H1 (cell line): ENCODE measurements around the gene TM4SF1. TPM values are rescaled to one million over a fixed set of nuclear protein-coding genes. Genes with fewer than 3 reads are reported as not detected.

Experiments used
- CTCF ChIA-PET: fragments of 300-600 bp; sonication (Branson Sonifier 250); formaldehyde crosslinking; loops from one replicate; lab custom pipeline; 2021; ENCODE audit not compliant: partially characterized antibody; lab: Charles Lee
- POLR2A ChIA-PET: fragments of 300-600 bp; sonication (Branson Sonifier 250); formaldehyde crosslinking; loops from one replicate; lab custom pipeline; 2021; ENCODE audit warnings: inconsistent platforms; ENCODE audit not compliant: partially characterized antibody; lab: Charles Lee
- DNase-seq, 2 experiments: peaks; one replicate each; pipeline versions ENCODE4 v3.0.0 to v3.0.0-alpha.2; 2010 to 2022; ENCODE audit warnings: low spot score in 2 of 2, low read depth in 1 of 2, mixed read lengths in 1 of 2
- FAIRE-seq: peaks from 2 replicates; lab custom pipeline; 2011; peaks lifted over from hg19 to GRCh38; lab: Jason Lieb, UNC
- H2AFZ ChIP-seq: 2 replicates; pipeline ENCODE4 v1.8.1; 2012; ENCODE audit warnings: low read length, inconsistent platforms
- H2AK5ac ChIP-seq: 2 replicates; pipeline ENCODE4 v1.6.1; 2013; ENCODE audit warnings: low read depth, low read length
- H2BK120ac ChIP-seq: replicated peaks from 2 replicates; pipeline ENCODE3; 2013; ENCODE audit warnings: low read depth, low read length, inconsistent platforms
- H2BK12ac ChIP-seq: 2 replicates; pipeline ENCODE4 v1.6.1; 2013; ENCODE audit warnings: low read depth, low read length
- H2BK15ac ChIP-seq: 2 replicates; pipeline ENCODE4 v1.6.1; 2013; ENCODE audit warnings: low read length
- H2BK20ac ChIP-seq: 2 replicates; pipeline ENCODE4 v1.6.1; 2013; ENCODE audit warnings: low read length
- H2BK5ac ChIP-seq: 2 replicates; pipeline ENCODE4 v1.6.1; 2013; ENCODE audit warnings: low read depth, low read length
- H3K14ac ChIP-seq: 2 replicates; pipeline ENCODE4 v1.6.1; 2013; ENCODE audit warnings: inconsistent platforms; ENCODE audit not compliant: insufficient read length
- H3K18ac ChIP-seq: 2 replicates; pipeline ENCODE4 v1.6.1; 2013; ENCODE audit warnings: low read length; ENCODE audit errors: extremely low read depth
- H3K23ac ChIP-seq: 2 replicates; pipeline ENCODE4 v1.6.1; 2013; ENCODE audit warnings: inconsistent platforms; ENCODE audit not compliant: insufficient read length
- H3K23me2 ChIP-seq: 2 replicates; pipeline ENCODE4 v1.6.1; 2013; ENCODE audit warnings: low read depth, low read length
- H3K27ac ChIP-seq: 2 replicates; pipeline ENCODE4 v1.6.1; 2011; ENCODE audit warnings: low read depth, low read length, inconsistent platforms
- H3K27me3 ChIP-seq, 4 experiments: replicated peaks in 1 of 4; 1 replicate in 1 of 4; 2 replicates in 3 of 4; pipeline versions ENCODE4 v1.6.1 to v1.8.1; 2011 to 2013; ENCODE audit warnings: low read length in 3 of 4, mild to moderate bottlenecking in 3 of 4, inconsistent platforms in 2 of 4, mixed read lengths in 2 of 4, moderate library complexity in 1 of 4; ENCODE audit not compliant: control insufficient read depth in 3 of 4, insufficient read depth in 3 of 4; ENCODE audit errors: extremely low read depth in 1 of 4
- H3K36me3 ChIP-seq, 4 experiments: 2 replicates each; pipeline versions ENCODE4 v1.6.1 to v1.8.1; 2011 to 2013; ENCODE audit warnings: mild to moderate bottlenecking in 4 of 4, low read length in 3 of 4, moderate library complexity in 2 of 4, control low read depth in 1 of 4, inconsistent platforms in 1 of 4; ENCODE audit not compliant: insufficient read depth in 4 of 4, control insufficient read depth in 2 of 4
- H3K4ac ChIP-seq: replicated peaks from 2 replicates; pipeline ENCODE3; 2013; ENCODE audit warnings: low read length, low read depth, mixed read lengths, inconsistent platforms; ENCODE audit not compliant: insufficient read length
- H3K4me1 ChIP-seq, 4 experiments: replicated peaks in 1 of 4; 1 replicate in 1 of 4; 2 replicates in 3 of 4; pipeline versions ENCODE4 v1.6.1 to v1.8.1; 2011 to 2013; ENCODE audit warnings: low read length in 3 of 4, inconsistent platforms in 2 of 4, mixed read lengths in 1 of 4; ENCODE audit not compliant: insufficient read depth in 4 of 4, control insufficient read depth in 3 of 4
- H3K4me2 ChIP-seq, 2 experiments: 2 replicates each; pipeline versions ENCODE4 v1.6.1 to v1.8.1; 2011 to 2013; ENCODE audit warnings: low read depth in 2 of 2, low read length in 2 of 2, control low read depth in 1 of 2, inconsistent platforms in 1 of 2, mild to moderate bottlenecking in 1 of 2; ENCODE audit not compliant: insufficient read depth in 1 of 2
- H3K4me3 ChIP-seq, 4 experiments: fragments of 200-600, 300-600 bp in 1 of 4; sonication (generic), shearing (Covaris generic), sonication (Bioruptor Twin) in 1 of 4; 2 replicates each; pipeline versions ENCODE4 v1.5.1 to v1.8.1; 2011 to 2016; ENCODE audit warnings: low read length in 4 of 4, low read depth in 3 of 4, control low read depth in 2 of 4, inconsistent platforms in 2 of 4, mild to moderate bottlenecking in 2 of 4, mixed read lengths in 1 of 4, moderate library complexity in 1 of 4; ENCODE audit not compliant: insufficient read depth in 2 of 4; ENCODE audit errors: extremely low read depth in 1 of 4
- H3K56ac ChIP-seq: replicated peaks from 2 replicates; pipeline ENCODE3; 2013; ENCODE audit warnings: low read depth, mild to moderate bottlenecking, mixed read lengths, low read length, inconsistent platforms; ENCODE audit not compliant: insufficient read length
- H3K79me1 ChIP-seq: 2 replicates; pipeline ENCODE4 v1.6.1; 2013; ENCODE audit warnings: low read depth, low read length, control low read depth
- H3K79me2 ChIP-seq, 2 experiments: 2 replicates each; pipeline versions ENCODE4 v1.6.1 to v1.8.1; 2012 to 2013; ENCODE audit warnings: low read length in 2 of 2, mild to moderate bottlenecking in 2 of 2, inconsistent platforms in 1 of 2; ENCODE audit not compliant: insufficient read depth in 2 of 2, control insufficient read depth in 1 of 2
- H3K9ac ChIP-seq, 4 experiments: replicated peaks in 1 of 4; 1 replicate in 1 of 4; 2 replicates in 3 of 4; pipeline versions ENCODE4 v1.6.1 to v1.8.1; 2011 to 2013; ENCODE audit warnings: low read depth in 3 of 4, low read length in 3 of 4, control low read depth in 2 of 4, mild to moderate bottlenecking in 2 of 4, moderate library complexity in 2 of 4, inconsistent platforms in 1 of 4; ENCODE audit errors: extremely low read depth in 1 of 4
- H3K9me3 ChIP-seq, 2 experiments: 2 replicates each; pipeline versions ENCODE4 v1.6.1 to v1.8.1; 2012 to 2013; ENCODE audit warnings: mild to moderate bottlenecking in 2 of 2, moderate library complexity in 2 of 2, control low read depth in 1 of 2, inconsistent platforms in 1 of 2, low read depth in 1 of 2, low read length in 1 of 2, mixed read lengths in 1 of 2; ENCODE audit not compliant: insufficient read depth in 2 of 2
- H4K20me1 ChIP-seq, 2 experiments: replicated peaks in 1 of 2; 2 replicates each; pipeline versions ENCODE3 to v1.8.1; 2011 to 2013; ENCODE audit warnings: inconsistent platforms in 2 of 2, low read length in 2 of 2, mild to moderate bottlenecking in 1 of 2; ENCODE audit not compliant: insufficient read depth in 2 of 2, control insufficient read depth in 1 of 2
- H4K5ac ChIP-seq: 2 replicates; pipeline ENCODE4 v1.6.1; 2013; ENCODE audit warnings: low read length, low read depth, mixed read lengths, inconsistent platforms; ENCODE audit not compliant: insufficient read length
- H4K8ac ChIP-seq: 2 replicates; pipeline ENCODE4 v1.8.0; 2013; ENCODE audit warnings: mild to moderate bottlenecking, moderate library complexity, low read length, inconsistent platforms; ENCODE audit not compliant: insufficient read depth; ENCODE audit errors: extremely low read depth
- H4K91ac ChIP-seq: replicated peaks from 2 replicates; pipeline ENCODE3; 2013; ENCODE audit warnings: low read length, mixed read lengths, inconsistent platforms; ENCODE audit not compliant: insufficient read length
- ASH2L ChIP-seq: fragments of 200-600, 300-600 bp; sonication (generic); IDR thresholded peaks from one replicate; pipeline ENCODE4 v1.7.1; 2017; ENCODE audit warnings: low read length
- GABPA ChIP-seq: IDR thresholded peaks from 2 replicates; pipeline ENCODE4 v1.6.1; 2011; ENCODE audit warnings: mild to moderate bottlenecking, low read length, moderate library complexity, borderline replicate concordance; ENCODE audit not compliant: insufficient read depth
- GTF2F1 ChIP-seq: IDR thresholded peaks from 2 replicates; pipeline ENCODE4 v1.6.1; 2012; ENCODE audit warnings: low read depth, low read length, improper control_type of control experiment, borderline replicate concordance
- RNF2 ChIP-seq: fragments of 200-900, 300-1000 bp; sonication (generic); IDR thresholded peaks from 2 replicates; pipeline ENCODE4 v1.7.1; 2016; ENCODE audit warnings: borderline replicate concordance, low read depth, mild to moderate bottlenecking, antibody characterized with exemption, low read length; ENCODE audit not compliant: poor library complexity, severe bottlenecking; ENCODE audit errors: missing control alignments
- TAF7 ChIP-seq: optimal IDR thresholded peaks from 2 replicates; pipeline ENCODE3; 2011; ENCODE audit warnings: low read depth, mild to moderate bottlenecking, inconsistent platforms, low read length, moderate library complexity, borderline replicate concordance
- WGBS, 2 experiments: shearing (Covaris generic) in 1 of 2; methylation state at CpG; one replicate each; pipeline versions ENCODE4 v1.1.6 to v1.1.7; 2013 to 2015; ENCODE audit warnings: low lambda C conversion rate in 2 of 2, mixed read lengths in 2 of 2, inconsistent platforms in 1 of 2, low coverage in 1 of 2, missing lambda C conversion rate in 1 of 2; ENCODE audit not compliant: insufficient replicate concordance in 2 of 2, insufficient coverage in 1 of 2, insufficient read length in 1 of 2; ENCODE audit errors: extremely low coverage in 1 of 2, missing lambda C conversion rate in 1 of 2; 5-methylcytosine and 5-hydroxymethylcytosine counted together
- polyA plus RNA-seq, 7 experiments: library from polyadenylated mRNA; depleted of rRNA in 3 of 7; stranded (reverse) in 5 of 7; unstranded in 2 of 7; fragments of >200 nt in 5 of 7; fragments of 200-250 nt in 2 of 7; gene quantifications; 1 replicate in 5 of 7; 2 replicates in 1 of 7; 4 replicates in 1 of 7; pipeline versions ENCODE4 v1.2.1 to v1.2.3, GENCODE V29; 2011 to 2013; ENCODE audit warnings: missing spikeins in 2 of 7, mixed read lengths in 2 of 7
- total RNA-seq: library from RNA; stranded (reverse); fragmentation: NEBNext Ultra II Directional; extraction: Animal tissue kit (Norgen Biotek cat#: 25700); gene quantifications from 2 replicates; pipeline ENCODE4 v1.2.1, GENCODE V29; 2021

Gene TM4SF1
- total and polyA plus RNA-seq, 2 of the 8 experiments (the other 6 are each of a cell fraction or from before 2014, with no cell fraction given): 0.26 to 1.3 TPM

DNA sequence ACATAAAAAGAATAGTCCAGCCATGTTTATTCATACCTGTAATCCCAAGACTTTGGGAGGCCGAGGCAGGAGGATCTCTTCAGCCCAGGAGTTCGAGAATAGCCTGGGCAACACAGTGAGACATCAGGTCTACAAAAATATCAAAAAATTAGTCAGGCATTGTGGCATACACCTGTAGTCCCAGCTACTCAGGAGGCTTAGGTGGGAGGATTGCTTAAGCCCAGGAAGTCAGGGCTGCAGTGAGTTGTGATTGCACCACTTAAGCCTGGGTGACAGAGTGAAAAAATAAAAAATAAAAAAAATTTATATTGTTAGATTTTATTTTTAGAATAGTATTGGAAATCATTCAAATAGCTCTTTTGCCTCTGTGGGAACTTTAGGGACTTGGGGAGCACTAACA is 12.8 kb upstream of the TM4SF1 start:
- H3K18ac ChIP-seq: no peak overlapping the region
- no peaks in the 10 kb centered on the region for H4K20me1 ChIP-seq
- H3K4me2 ChIP-seq: no peak overlapping the region
- H3K36me3 ChIP-seq: no peaks in the 10 kb centered on the region
- no peaks in the 10 kb centered on the region for H3K27me3 ChIP-seq
- no peak for DNase-seq
- H3K79me2 ChIP-seq: no peaks in the 10 kb centered on the region
- no peak overlapping the region for H2AK5ac ChIP-seq
- H4K8ac ChIP-seq: no peak overlapping the region
- no peak overlapping the region for H4K91ac ChIP-seq
- H3K9ac ChIP-seq: no peak overlapping the region
- TF ChIP-seq ASH2L (no peak), GTF2F1 (no peak), RNF2 (no peak), GABPA (no peak), TAF7 (no peak)
- no peak overlapping the region for H3K27ac ChIP-seq
- H3K4me1 ChIP-seq: no peaks in the 10 kb centered on the region
- H3K4me3 ChIP-seq: no peak overlapping the region
- no peak overlapping the region for H2BK120ac ChIP-seq
- no peak for FAIRE-seq
- H2AFZ ChIP-seq: no peak overlapping the region
- 92% methylated on average over 2 of the region's 2 CpGs; no CpG with 5 or more reads in 1 of the 2 experiments for WGBS, 2 experiments
- H3K23ac ChIP-seq: no peak overlapping the region
- H2BK15ac ChIP-seq: no peak overlapping the region
- POLR2A ChIA-PET: no interaction called here
- H2BK12ac ChIP-seq: no peak overlapping the region
- H3K4ac ChIP-seq: no peak overlapping the region
- no peaks in the 10 kb centered on the region for H3K79me1 ChIP-seq
- CTCF ChIA-PET: interaction anchor here (0.8 to 2.1 kb wide), 7 partner anchors 26 to 178 kb away, joined by 3 to 6 read pairs (median 4); no protein-coding TSS in a partner anchor
- H3K14ac ChIP-seq: no peak overlapping the region
- no peaks in the 10 kb centered on the region for H3K23me2 ChIP-seq
- no peak overlapping the region for H2BK20ac ChIP-seq
- H2BK5ac ChIP-seq: no peak overlapping the region
- H4K5ac ChIP-seq: no peak overlapping the region
- no peaks in the 10 kb centered on the region for H3K9me3 ChIP-seq
- H3K56ac ChIP-seq: no peak overlapping the region
